Psoas muscle (tissue), 8 donors: ENCODE results near the gene NDST1. TPM values are rescaled to one million over a fixed set of nuclear protein-coding genes. Genes with fewer than 3 reads are reported as not detected.
A peak's percentile ranks its signal among the peaks of the same experiment; 100 is the strongest.

Experiments
- ATAC-seq, 4 donors: fragments of 200-7000 bp; cut with Tn5 transposase; one replicate each; pipeline ENCODE4 v1.9.1; 2020; ENCODE audit warnings: moderate library complexity in 3 of 4, mild to moderate bottlenecking in 2 of 4
- DNase-seq, 2 donors: peaks; one replicate each; pipeline ENCODE4 v3.0.0-alpha.2; 2020
- H3K27ac ChIP-seq: fragments of 200-600 bp; one replicate; pipeline ENCODE4 v1.8.0; 2022
- H3K27me3 ChIP-seq, 3 donors: fragments of 200-600 bp in 1 of 3; one replicate each; pipeline versions ENCODE4 v1.6.1 to v1.8.0; 2013 to 2022; ENCODE audit warnings: low read length in 2 of 3, mild to moderate bottlenecking in 2 of 3, moderate library complexity in 1 of 3; ENCODE audit not compliant: insufficient read depth in 3 of 3
- H3K36me3 ChIP-seq, 2 donors: fragments of 200-600 bp in 1 of 2; one replicate each; pipeline versions ENCODE4 v1.6.1 to v1.8.0; 2013 to 2022; ENCODE audit warnings: low read depth in 1 of 2, mild to moderate bottlenecking in 1 of 2, moderate library complexity in 1 of 2; ENCODE audit not compliant: insufficient read depth in 1 of 2
- H3K4me1 ChIP-seq: fragments of 200-600 bp; one replicate; pipeline ENCODE4 v1.8.0; 2022
- H3K4me3 ChIP-seq: fragments of 200-600 bp; one replicate; pipeline ENCODE4 v1.8.0; 2022; ENCODE audit warnings: mild to moderate bottlenecking
- H3K9me3 ChIP-seq: fragments of 200-600 bp; one replicate; pipeline ENCODE4 v1.8.0; 2022
- CTCF ChIP-seq: fragments of 200-600 bp; IDR thresholded peaks from one replicate; pipeline ENCODE4 v1.8.0; 2022; ENCODE audit warnings: antibody characterized with exemption
- WGBS, 3 donors: extraction: QIAGEN DNeasy Blood & Tissue Kit; methylation state at CpG; one replicate each; pipeline versions ENCODE4 v1.1.6 to v1.1.7; 2013; 5-methylcytosine and 5-hydroxymethylcytosine counted together
- intact Hi-C, 2 donors: fragments of 100-400 bp; cut with DNase I; formaldehyde crosslinking; loops; one replicate each; pipeline versions ENCODE4 v1.11.0 to v1.14.2; 2022
- polyA plus RNA-seq, 3 donors: library from polyadenylated mRNA; stranded (reverse); fragments of 200-250 nt; gene quantifications; one replicate each; pipeline ENCODE4 v1.2.3, GENCODE V29; 2013
- total RNA-seq, 4 donors: library from RNA; stranded (reverse); fragmentation: NEBNext Ultra II Directional in 2 of 4; extraction: Animal tissue kit (Norgen Biotek cat#: 25700) in 2 of 4; gene quantifications; one replicate each; pipeline versions ENCODE4 v1.2.1 to v1.2.4, GENCODE V29; 2021 to 2023
- donor health status: healthy with polysubstance abuse.
- donor health status: DM: no; HTN: no; CAD: no; lungs with moderate emphysema.
- donor health status: Bipolar disorder and iron deficiency.
- donor health status: healthy.
- donor health status: DM: yes; HTN: yes; CAD: no.
- donor health status: DM: no; HTN: no; CAD: no.
- donor health status: DM: no; HTN: no; CAD: no.
- donor health status: DM: yes; HTN: yes; CAD: no.

The NDST1 gene
- total and polyA plus RNA-seq, 7 donors: 11.0 to 40.2 (median 30.1) TPM

- Histone ChIP-seq H3K36me3 (no peaks in the 10 kb centered on the region), H3K9me3 (no peaks in the 10 kb centered on the region), H3K27me3 (no peaks in the 10 kb centered on the region), H3K4me3 (no peak overlapping the region), H3K4me1 (peaks cover 21% of the 10 kb centered on the region), H3K27ac (peak overlapping the region; percentile 58)
- TF ChIP-seq CTCF: no peak
- ATAC-seq (peak in 3 of 4 donors; percentile 16 to 30 (median 26)), DNase-seq (no peak)
- 55 to 63% (median 59%) methylated on average over 6 of the region's 6 CpGs for WGBS, 3 donors
- intact Hi-C loops: no loop called here
These were observed 43.3 kb upstream of the NDST1 start for GRCh38 chr5:150464554-150465012.

- no peak for DNase-seq
- peaks cover 9% of the 10 kb centered on the region for H3K4me1 ChIP-seq
- no peaks in the 10 kb centered on the region for H3K36me3 ChIP-seq
- TF ChIP-seq CTCF: no peak
- 59 to 70% (median 63%) methylated on average over 8 of the region's 8 CpGs for WGBS, 3 donors
- intact Hi-C loops: no loop called here
- no peak overlapping the region for H3K4me3 ChIP-seq
- no peaks in the 10 kb centered on the region for H3K27me3 ChIP-seq
- peak in 1 of 4 donors; percentile 60 for ATAC-seq
- no peaks in the 10 kb centered on the region for H3K9me3 ChIP-seq
- H3K27ac ChIP-seq: peak overlapping the region; percentile 20
These were observed 42.0 kb upstream of the NDST1 start for GRCh38 chr5:150465927-150466326.

- no peak for TF ChIP-seq CTCF
- no peaks in the 10 kb centered on the region for H3K9me3 ChIP-seq
- no peaks in the 10 kb centered on the region for H3K4me1 ChIP-seq
- H3K27ac ChIP-seq: no peak overlapping the region
- no peak for DNase-seq
- H3K27me3 ChIP-seq: no peaks in the 10 kb centered on the region
- H3K4me3 ChIP-seq: no peak overlapping the region
- no peak for ATAC-seq
- H3K36me3 ChIP-seq: no peaks in the 10 kb centered on the region
- intact Hi-C loops: no loop called here
- 86 to 95% (median 88%) methylated on average over 4 of the region's 4 CpGs for WGBS, 3 donors
These were observed 39.7 kb upstream of the NDST1 start for GRCh38 chr5:150468206-150468605.

GRCh38 chr5:150469718-150470469 lies 38.0 kb upstream of the NDST1 start:
- 71 to 75% (median 71%) methylated on average over 6 of the region's 6 CpGs for WGBS, 3 donors
- intact Hi-C loops: no loop called here
- no peak overlapping the region for H3K27ac ChIP-seq
- H3K9me3 ChIP-seq: no peaks in the 10 kb centered on the region
- peak in 1 of 4 donors; percentile 41 for ATAC-seq
- no peaks in the 10 kb centered on the region for H3K27me3 ChIP-seq
- no peak overlapping the region for H3K4me3 ChIP-seq
- no peaks in the 10 kb centered on the region for H3K36me3 ChIP-seq
- no peaks in the 10 kb centered on the region for H3K4me1 ChIP-seq
- TF ChIP-seq CTCF: no peak
- DNase-seq: no peak
